Measurements from ENCODE around the gene ATR.

DNA sequence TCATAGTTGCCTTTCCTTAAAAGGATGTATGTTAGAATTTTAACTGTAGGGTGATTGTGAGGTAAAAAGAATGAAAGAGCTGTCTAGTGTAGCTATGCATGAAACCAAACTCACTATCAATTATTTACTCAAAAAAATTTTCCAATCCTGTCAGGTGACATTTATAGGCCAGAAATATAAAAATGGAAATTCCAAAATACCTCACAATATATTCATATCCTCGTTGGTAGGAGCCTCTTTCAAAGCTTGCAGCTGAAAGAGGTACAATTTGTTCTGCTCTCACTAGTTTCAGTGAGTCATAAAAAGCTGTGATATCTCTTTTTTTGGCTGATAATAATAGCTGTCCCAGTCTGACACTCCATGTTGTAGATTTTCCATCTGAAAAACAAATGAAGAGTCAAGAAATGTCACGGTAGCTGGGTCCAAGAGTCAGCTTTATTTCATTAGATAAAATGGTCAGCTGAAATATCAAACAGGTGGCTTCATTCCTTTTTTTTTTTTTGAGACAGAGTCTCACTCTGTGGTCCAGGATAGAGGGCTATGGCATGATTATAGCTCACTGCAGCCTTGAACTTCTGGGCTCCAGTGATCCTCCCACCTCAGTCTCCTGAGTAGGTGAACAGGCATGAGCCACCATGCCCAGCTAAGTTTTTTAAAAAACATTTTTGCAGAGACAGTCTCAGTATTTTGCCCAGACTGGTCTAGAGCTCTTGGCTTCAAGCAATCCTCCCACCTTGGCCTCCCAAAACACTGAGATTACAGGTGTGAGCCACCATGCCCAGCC, 79.9 kb downstream of the ATR start:
- no peak for TF ChIP-seq CTCF (conservative IDR thresholded peaks at IDR 0.05; ENCODE audit: low read length)
- no peak for TF ChIP-seq EZH2phosphoT487 (IDR thresholded peaks at IDR 0.05; ENCODE audit: borderline replicate concordance)
